Choroid plexus epithelial cell (primary cell): ENCODE results near the gene LINS1.

Experiments used
- DNase-seq: peaks from one replicate; pipeline ENCODE4 v3.0.0-alpha.2; 2010; ENCODE audit warnings: low read depth
- H3K4me3 ChIP-seq: 2 replicates; pipeline ENCODE4 v1.5.1; 2011; ENCODE audit warnings: low read depth, mild to moderate bottlenecking, control low read depth, low read length, moderate library complexity
- TF ChIP-seq, protein P1 (sequence below): conservative IDR thresholded peaks from 2 replicates; pipeline ENCODE4 v1.5.1; 2011; ENCODE audit warnings: low read depth, mild to moderate bottlenecking, control low read depth, inconsistent platforms, low read length, moderate library complexity

LINS1 gene

DNA sequence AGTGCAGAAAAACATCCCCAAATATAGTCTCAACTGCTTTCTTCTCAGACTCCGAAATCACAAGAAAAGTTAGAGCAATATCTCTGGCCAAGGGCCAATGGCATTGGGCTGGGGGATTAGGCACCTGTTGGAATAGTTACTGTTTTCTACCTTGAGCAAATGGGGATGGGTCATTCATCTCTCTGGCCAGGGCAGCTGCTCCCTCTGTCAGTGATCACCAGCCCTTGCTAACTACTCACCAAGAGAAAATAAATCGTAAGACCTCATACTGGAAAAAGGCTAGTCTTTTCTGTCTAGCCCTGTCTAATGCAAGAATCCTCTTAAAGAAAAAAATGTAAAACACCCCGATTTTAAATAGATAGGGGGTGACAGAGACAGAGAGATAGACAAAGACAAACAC is 84.1 kb downstream of the LINS1 start:
- no peak for DNase-seq
- H3K4me3 ChIP-seq = no peak overlapping the region
- TF ChIP-seq, protein P1, sequence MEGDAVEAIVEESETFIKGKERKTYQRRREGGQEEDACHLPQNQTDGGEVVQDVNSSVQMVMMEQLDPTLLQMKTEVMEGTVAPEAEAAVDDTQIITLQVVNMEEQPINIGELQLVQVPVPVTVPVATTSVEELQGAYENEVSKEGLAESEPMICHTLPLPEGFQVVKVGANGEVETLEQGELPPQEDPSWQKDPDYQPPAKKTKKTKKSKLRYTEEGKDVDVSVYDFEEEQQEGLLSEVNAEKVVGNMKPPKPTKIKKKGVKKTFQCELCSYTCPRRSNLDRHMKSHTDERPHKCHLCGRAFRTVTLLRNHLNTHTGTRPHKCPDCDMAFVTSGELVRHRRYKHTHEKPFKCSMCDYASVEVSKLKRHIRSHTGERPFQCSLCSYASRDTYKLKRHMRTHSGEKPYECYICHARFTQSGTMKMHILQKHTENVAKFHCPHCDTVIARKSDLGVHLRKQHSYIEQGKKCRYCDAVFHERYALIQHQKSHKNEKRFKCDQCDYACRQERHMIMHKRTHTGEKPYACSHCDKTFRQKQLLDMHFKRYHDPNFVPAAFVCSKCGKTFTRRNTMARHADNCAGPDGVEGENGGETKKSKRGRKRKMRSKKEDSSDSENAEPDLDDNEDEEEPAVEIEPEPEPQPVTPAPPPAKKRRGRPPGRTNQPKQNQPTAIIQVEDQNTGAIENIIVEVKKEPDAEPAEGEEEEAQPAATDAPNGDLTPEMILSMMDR = no peak
